HG02571 (cell line): Measurements from ENCODE around the gene IL1RN.

Experiments used
- ATAC-seq: cut with Tn5 transposase; IDR thresholded peaks from one replicate; pipeline ENCODE4 v1.9.1; 2021; ENCODE audit warnings: mild to moderate bottlenecking, moderate library complexity; ENCODE audit not compliant: unreplicated experiment

The IL1RN gene

GRCh38 chr2:113102133-113102532, 25.3 kb upstream of the IL1RN start:
- ATAC-seq: no peak

GRCh38 chr2:113103277-113103676, 24.1 kb upstream of the IL1RN start:
- ATAC-seq: no peak

- no peak for ATAC-seq
Measured at GRCh38 chr2:113104054-113104611, 23.3 kb upstream of the IL1RN start.

- ATAC-seq: no peak
Measured at GRCh38 chr2:113105047-113105785, 22.2 kb upstream of the IL1RN start.

GRCh38 chr2:113111121-113111520, 16.3 kb upstream of the IL1RN start:
- no peak for ATAC-seq

- no peak for ATAC-seq
Measured at GRCh38 chr2:113111823-113112287, 15.5 kb upstream of the IL1RN start.

GRCh38 chr2:113112441-113112840, 15.0 kb upstream of the IL1RN start:
- ATAC-seq: no peak

GRCh38 chr2:113112871-113113270, 14.5 kb upstream of the IL1RN start:
- ATAC-seq: no peak

GRCh38 chr2:113113807-113114206, 13.6 kb upstream of the IL1RN start:
- ATAC-seq: no peak

GRCh38 chr2:113114224-113114945, 13.0 kb upstream of the IL1RN start:
- no peak for ATAC-seq

- ATAC-seq: no peak
Measured at GRCh38 chr2:113114996-113115395, 12.4 kb upstream of the IL1RN start.

GRCh38 chr2:113116100-113116958, 11.1 kb upstream of the IL1RN start:
- ATAC-seq: no peak

- ATAC-seq: no peak
Measured at GRCh38 chr2:113117541-113118262, 9.7 kb upstream of the IL1RN start.

GRCh38 chr2:113118263-113118657, 9.1 kb upstream of the IL1RN start:
- ATAC-seq: no peak

- ATAC-seq: no peak
Measured at GRCh38 chr2:113119111-113119510, 8.3 kb upstream of the IL1RN start.

- no peak for ATAC-seq
Measured at GRCh38 chr2:113120861-113121260, 6.5 kb upstream of the IL1RN start.

- ATAC-seq: no peak
Measured at GRCh38 chr2:113122364-113122763, 5.0 kb upstream of the IL1RN start.

GRCh38 chr2:113123726-113124125, 3.7 kb upstream of the IL1RN start:
- no peak for ATAC-seq

- ATAC-seq: no peak
Measured at GRCh38 chr2:113124181-113124961, 3.0 kb upstream of the IL1RN start.
